ENCODE data around the gene CDPF1.

CDPF1 gene

GRCh38 chr22:46242076-46242475, 8.0 kb downstream of the CDPF1 start:
- H3K36me3 ChIP-seq (ENCODE audit: control insufficient read depth, insufficient read depth, low read length) = peaks cover 5% of the 10 kb centered on the region
- no peaks in the 10 kb centered on the region for H3K4me1 ChIP-seq (ENCODE audit: control insufficient read depth, insufficient read depth, low read length)
- H3K4me3 ChIP-seq (ENCODE audit: low read length) = no peak overlapping the region
- H3K9ac ChIP-seq (ENCODE audit: low read length) = no peak overlapping the region
- no peaks in the 10 kb centered on the region for H3K27me3 ChIP-seq (ENCODE audit: control insufficient read depth, insufficient read depth, low read length)
- no peaks in the 10 kb centered on the region for H3K9me3 ChIP-seq (ENCODE audit: control insufficient read depth, low read length)

GRCh38 chr22:46241396-46242007, 8.6 kb downstream of the CDPF1 start:
- H3K9ac ChIP-seq (ENCODE audit: low read length) = no peak overlapping the region
- peaks cover 5% of the 10 kb centered on the region for H3K36me3 ChIP-seq (ENCODE audit: control insufficient read depth, insufficient read depth, low read length)
- H3K27me3 ChIP-seq (ENCODE audit: control insufficient read depth, insufficient read depth, low read length) = no peaks in the 10 kb centered on the region
- H3K9me3 ChIP-seq (ENCODE audit: control insufficient read depth, low read length) = no peaks in the 10 kb centered on the region
- no peaks in the 10 kb centered on the region for H3K4me1 ChIP-seq (ENCODE audit: control insufficient read depth, insufficient read depth, low read length)
- no peak overlapping the region for H3K4me3 ChIP-seq (ENCODE audit: low read length)

- Histone ChIP-seq H3K9ac (ENCODE audit: low read length) (no peak overlapping the region), H3K4me1 (ENCODE audit: control insufficient read depth, insufficient read depth, low read length) (no peaks in the 10 kb centered on the region), H3K27me3 (ENCODE audit: control insufficient read depth, insufficient read depth, low read length) (no peaks in the 10 kb centered on the region), H3K9me3 (ENCODE audit: control insufficient read depth, low read length) (no peaks in the 10 kb centered on the region), H3K4me3 (ENCODE audit: low read length) (no peak overlapping the region), H3K36me3 (ENCODE audit: control insufficient read depth, insufficient read depth, low read length) (peaks cover 8% of the 10 kb centered on the region)
Measured at GRCh38 chr22:46240907-46241306, 9.2 kb downstream of the CDPF1 start.

- H3K27me3 ChIP-seq (ENCODE audit: control insufficient read depth, insufficient read depth, low read length) = no peaks in the 10 kb centered on the region
- peaks cover 8% of the 10 kb centered on the region for H3K36me3 ChIP-seq (ENCODE audit: control insufficient read depth, insufficient read depth, low read length)
- H3K9ac ChIP-seq (ENCODE audit: low read length) = no peak overlapping the region
- no peaks in the 10 kb centered on the region for H3K4me1 ChIP-seq (ENCODE audit: control insufficient read depth, insufficient read depth, low read length)
- no peaks in the 10 kb centered on the region for H3K9me3 ChIP-seq (ENCODE audit: control insufficient read depth, low read length)
- H3K4me3 ChIP-seq (ENCODE audit: low read length) = no peak overlapping the region
Measured at GRCh38 chr22:46240506-46240905, 9.6 kb downstream of the CDPF1 start.

GRCh38 chr22:46240073-46240472, 10.0 kb downstream of the CDPF1 start:
- Histone ChIP-seq H3K9me3 (ENCODE audit: control insufficient read depth, low read length) (no peaks in the 10 kb centered on the region), H3K9ac (ENCODE audit: low read length) (no peak overlapping the region), H3K27me3 (ENCODE audit: control insufficient read depth, insufficient read depth, low read length) (no peaks in the 10 kb centered on the region), H3K4me3 (ENCODE audit: low read length) (no peak overlapping the region), H3K36me3 (ENCODE audit: control insufficient read depth, insufficient read depth, low read length) (peaks cover 8% of the 10 kb centered on the region), H3K4me1 (ENCODE audit: control insufficient read depth, insufficient read depth, low read length) (no peaks in the 10 kb centered on the region)

GRCh38 chr22:46239261-46240048, 10.6 kb downstream of the CDPF1 start:
- no peak overlapping the region for H3K9ac ChIP-seq (ENCODE audit: low read length)
- H3K4me1 ChIP-seq (ENCODE audit: control insufficient read depth, insufficient read depth, low read length) = no peaks in the 10 kb centered on the region
- peaks cover 8% of the 10 kb centered on the region for H3K36me3 ChIP-seq (ENCODE audit: control insufficient read depth, insufficient read depth, low read length)
- no peaks in the 10 kb centered on the region for H3K9me3 ChIP-seq (ENCODE audit: control insufficient read depth, low read length)
- H3K27me3 ChIP-seq (ENCODE audit: control insufficient read depth, insufficient read depth, low read length) = no peaks in the 10 kb centered on the region
- H3K4me3 ChIP-seq (ENCODE audit: low read length) = no peak overlapping the region

GRCh38 chr22:46238541-46238940, 11.6 kb downstream of the CDPF1 start:
- Histone ChIP-seq H3K36me3 (ENCODE audit: control insufficient read depth, insufficient read depth, low read length) (peaks cover 8% of the 10 kb centered on the region), H3K27me3 (ENCODE audit: control insufficient read depth, insufficient read depth, low read length) (no peaks in the 10 kb centered on the region), H3K4me3 (ENCODE audit: low read length) (no peak overlapping the region), H3K9ac (ENCODE audit: low read length) (no peak overlapping the region), H3K9me3 (ENCODE audit: control insufficient read depth, low read length) (no peaks in the 10 kb centered on the region), H3K4me1 (ENCODE audit: control insufficient read depth, insufficient read depth, low read length) (no peaks in the 10 kb centered on the region)

- no peaks in the 10 kb centered on the region for H3K9me3 ChIP-seq (ENCODE audit: control insufficient read depth, low read length)
- no peaks in the 10 kb centered on the region for H3K27me3 ChIP-seq (ENCODE audit: control insufficient read depth, insufficient read depth, low read length)
- no peak overlapping the region for H3K9ac ChIP-seq (ENCODE audit: low read length)
- H3K4me3 ChIP-seq (ENCODE audit: low read length) = no peak overlapping the region
- H3K36me3 ChIP-seq (ENCODE audit: control insufficient read depth, insufficient read depth, low read length) = peaks cover 8% of the 10 kb centered on the region
- H3K4me1 ChIP-seq (ENCODE audit: control insufficient read depth, insufficient read depth, low read length) = no peaks in the 10 kb centered on the region
Measured at GRCh38 chr22:46237453-46238124, 12.5 kb downstream of the CDPF1 start.

- Histone ChIP-seq H3K27me3 (ENCODE audit: control insufficient read depth, insufficient read depth, low read length) (no peaks in the 10 kb centered on the region), H3K9me3 (ENCODE audit: control insufficient read depth, low read length) (no peaks in the 10 kb centered on the region), H3K9ac (ENCODE audit: low read length) (no peak overlapping the region), H3K36me3 (ENCODE audit: control insufficient read depth, insufficient read depth, low read length) (peaks cover 8% of the 10 kb centered on the region), H3K4me3 (ENCODE audit: low read length) (no peak overlapping the region), H3K4me1 (ENCODE audit: control insufficient read depth, insufficient read depth, low read length) (no peaks in the 10 kb centered on the region)
Measured at GRCh38 chr22:46234969-46235368, 15.1 kb downstream of the CDPF1 start.

- Histone ChIP-seq H3K36me3 (ENCODE audit: control insufficient read depth, insufficient read depth, low read length) (peaks cover 7% of the 10 kb centered on the region), H3K9ac (ENCODE audit: low read length) (no peak overlapping the region), H3K27me3 (ENCODE audit: control insufficient read depth, insufficient read depth, low read length) (no peaks in the 10 kb centered on the region), H3K4me1 (ENCODE audit: control insufficient read depth, insufficient read depth, low read length) (no peaks in the 10 kb centered on the region), H3K9me3 (ENCODE audit: control insufficient read depth, low read length) (no peaks in the 10 kb centered on the region), H3K4me3 (ENCODE audit: low read length) (no peak overlapping the region)
Measured at GRCh38 chr22:46233231-46233630, 16.9 kb downstream of the CDPF1 start.

- Histone ChIP-seq H3K4me1 (ENCODE audit: control insufficient read depth, insufficient read depth, low read length) (no peaks in the 10 kb centered on the region), H3K27me3 (ENCODE audit: control insufficient read depth, insufficient read depth, low read length) (no peaks in the 10 kb centered on the region), H3K4me3 (ENCODE audit: low read length) (no peak overlapping the region), H3K36me3 (ENCODE audit: control insufficient read depth, insufficient read depth, low read length) (peaks cover 3% of the 10 kb centered on the region), H3K9ac (ENCODE audit: low read length) (no peak overlapping the region), H3K9me3 (ENCODE audit: control insufficient read depth, low read length) (no peaks in the 10 kb centered on the region)
Measured at GRCh38 chr22:46230262-46230901, 19.7 kb downstream of the CDPF1 start.

GRCh38 chr22:46229701-46230100, 20.4 kb downstream of the CDPF1 start:
- Histone ChIP-seq H3K4me3 (ENCODE audit: low read length) (no peak overlapping the region), H3K36me3 (ENCODE audit: control insufficient read depth, insufficient read depth, low read length) (peaks cover 4% of the 10 kb centered on the region), H3K27me3 (ENCODE audit: control insufficient read depth, insufficient read depth, low read length) (no peaks in the 10 kb centered on the region), H3K4me1 (ENCODE audit: control insufficient read depth, insufficient read depth, low read length) (no peaks in the 10 kb centered on the region), H3K9ac (ENCODE audit: low read length) (no peak overlapping the region), H3K9me3 (ENCODE audit: control insufficient read depth, low read length) (no peaks in the 10 kb centered on the region)
